Fibroblast of skin of right quadriceps (primary cell): ENCODE data around the gene GHITM.
"Not testable (repeated sequence)": the region's sequence is repeated elsewhere in the genome, so short reads cannot be mapped to it uniquely, and the experiment has no call there.

Source experiments
- DNase-seq: peaks from one replicate; pipeline ENCODE4 v3.0.0-alpha.2; 2013

GHITM gene

DNA sequence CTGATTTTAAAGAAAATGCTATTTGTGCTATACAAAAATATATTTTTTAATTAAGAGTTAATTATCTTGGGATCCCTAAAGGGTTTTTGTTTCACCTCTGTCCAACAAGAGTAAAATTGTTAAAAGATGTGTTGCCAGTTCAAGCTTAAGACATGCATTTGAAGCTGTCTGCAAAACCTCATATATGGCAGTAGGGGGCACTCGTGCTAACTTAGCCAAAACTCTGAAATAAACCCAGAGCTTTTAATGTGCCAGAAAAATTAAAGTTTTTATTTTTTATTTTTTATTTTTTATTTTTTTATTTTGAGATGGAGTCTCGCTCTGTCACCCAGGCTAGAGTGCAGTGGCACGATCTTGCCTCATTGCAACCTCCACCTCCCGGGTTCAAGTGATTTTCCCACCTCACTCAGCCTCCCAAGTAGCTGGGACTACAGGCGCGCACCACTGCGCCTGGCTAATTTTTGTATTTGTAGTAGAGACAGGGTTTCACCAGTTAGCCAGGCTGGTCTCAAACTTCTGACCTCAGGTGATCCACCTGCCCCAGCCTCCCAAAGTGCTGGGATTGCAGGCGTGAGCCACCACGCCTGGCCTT is 8.8 kb downstream of the GHITM start:
- peak; percentile 24 for DNase-seq

DNA sequence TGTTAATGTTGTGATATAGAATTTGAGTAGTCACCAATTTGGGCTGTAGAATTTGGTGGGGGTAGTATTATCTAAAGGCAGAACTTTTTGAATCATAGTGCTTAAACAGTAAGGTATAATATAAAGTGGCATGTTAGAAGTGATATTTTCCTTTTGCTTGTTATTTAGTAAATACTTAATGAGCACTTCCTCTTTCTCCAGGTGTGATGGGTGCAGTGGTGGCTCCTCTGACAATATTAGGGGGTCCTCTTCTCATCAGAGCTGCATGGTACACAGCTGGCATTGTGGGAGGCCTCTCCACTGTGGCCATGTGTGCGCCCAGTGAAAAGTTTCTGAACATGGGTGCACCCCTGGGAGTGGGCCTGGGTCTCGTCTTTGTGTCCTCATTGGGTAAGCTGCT is 10.5 kb downstream of the GHITM start:
- DNase-seq, result no peak

DNA sequence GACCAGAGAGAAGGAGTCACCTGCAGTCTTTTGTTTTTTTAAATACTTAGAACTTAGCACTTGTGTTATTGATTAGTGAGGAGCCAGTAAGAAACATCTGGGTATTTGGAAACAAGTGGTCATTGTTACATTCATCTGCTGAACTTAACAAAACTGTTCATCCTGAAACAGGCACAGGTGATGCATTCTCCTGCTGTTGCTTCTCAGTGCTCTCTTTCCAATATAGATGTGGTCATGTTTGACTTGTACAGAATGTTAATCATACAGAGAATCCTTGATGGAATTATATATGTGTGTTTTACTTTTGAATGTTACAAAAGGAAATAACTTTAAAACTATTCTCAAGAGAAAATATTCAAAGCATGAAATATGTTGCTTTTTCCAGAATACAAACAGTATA is 13.5 kb downstream of the GHITM start:
- DNase-seq, result no peak

DNA sequence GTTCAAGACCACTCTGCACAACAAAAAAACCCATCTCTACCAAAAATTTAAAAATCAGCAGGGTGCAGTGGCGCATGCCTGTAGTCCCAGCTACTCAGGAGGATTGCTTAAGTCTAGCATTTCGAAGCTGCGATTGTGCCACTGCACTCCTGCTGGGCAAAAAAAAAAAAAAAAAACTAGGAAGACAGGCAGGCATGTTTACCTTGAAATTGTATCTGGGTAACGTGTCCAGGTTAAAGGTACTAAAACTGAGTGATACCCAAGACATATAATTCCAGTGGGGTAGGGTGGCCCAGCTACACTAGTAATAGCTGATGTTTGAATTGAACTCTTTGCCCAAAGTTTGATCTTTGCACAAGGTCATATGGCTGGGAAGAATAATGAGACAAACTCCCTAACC is 16.2 kb downstream of the GHITM start:
- DNase-seq, result no peak

DNA sequence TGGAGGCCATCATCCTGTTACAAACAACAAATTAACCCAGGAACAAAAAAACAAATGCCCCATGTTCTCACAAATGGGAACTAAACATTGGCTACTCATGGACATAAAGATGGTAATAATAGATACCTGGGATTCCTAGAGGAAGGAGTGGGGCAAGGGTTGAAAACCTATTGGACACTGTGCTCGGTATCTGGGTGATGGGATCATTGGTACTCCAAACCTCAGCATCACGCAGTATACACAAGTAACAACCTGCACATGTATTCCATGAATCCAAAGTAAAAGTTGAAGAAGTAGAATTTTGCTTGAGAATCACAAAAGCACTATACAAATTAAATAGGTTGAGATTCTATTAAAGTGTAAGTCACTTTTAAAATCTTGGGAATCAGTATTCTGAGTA is 16.7 kb downstream of the GHITM start:
- no peak for DNase-seq

DNA sequence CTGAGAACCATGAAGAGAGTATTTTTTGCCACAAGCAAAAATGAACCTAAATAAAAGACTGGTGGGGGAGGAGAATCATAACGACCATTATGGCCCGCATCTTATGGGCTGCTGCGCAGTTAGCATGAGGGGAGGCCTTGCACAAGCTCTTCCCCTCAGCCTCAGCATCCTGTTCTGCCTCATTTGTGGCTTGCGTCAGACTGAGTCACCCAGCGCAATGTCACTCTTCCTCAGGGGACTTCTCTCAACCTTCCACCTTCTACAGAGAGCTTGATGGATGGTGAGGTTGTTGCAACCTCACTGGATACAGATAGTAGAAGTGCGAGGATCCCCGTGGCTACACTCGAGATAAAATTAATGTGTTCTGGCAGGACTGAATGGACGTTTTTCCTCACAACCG is 17.5 kb downstream of the GHITM start:
- DNase-seq, result no peak

DNA sequence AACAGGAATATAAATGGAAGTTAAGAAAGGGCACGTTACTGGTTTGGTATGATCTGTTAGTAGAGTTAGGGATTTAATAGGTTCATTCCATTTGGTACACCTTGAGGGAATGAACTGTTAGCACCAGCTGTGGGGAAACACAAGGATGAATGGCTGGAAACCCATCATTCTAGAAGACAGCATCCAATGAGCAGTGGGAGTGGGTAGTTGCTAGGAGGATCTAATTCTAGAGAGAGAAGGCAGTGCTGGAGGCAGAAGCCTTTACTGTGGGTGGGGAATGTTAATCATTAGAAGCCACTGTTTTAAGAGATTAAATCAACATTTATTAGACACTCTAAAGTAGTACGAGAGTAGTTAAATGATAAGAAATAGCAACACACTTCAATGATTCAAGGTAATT is 18.8 kb downstream of the GHITM start:
- DNase-seq, result no peak

DNA sequence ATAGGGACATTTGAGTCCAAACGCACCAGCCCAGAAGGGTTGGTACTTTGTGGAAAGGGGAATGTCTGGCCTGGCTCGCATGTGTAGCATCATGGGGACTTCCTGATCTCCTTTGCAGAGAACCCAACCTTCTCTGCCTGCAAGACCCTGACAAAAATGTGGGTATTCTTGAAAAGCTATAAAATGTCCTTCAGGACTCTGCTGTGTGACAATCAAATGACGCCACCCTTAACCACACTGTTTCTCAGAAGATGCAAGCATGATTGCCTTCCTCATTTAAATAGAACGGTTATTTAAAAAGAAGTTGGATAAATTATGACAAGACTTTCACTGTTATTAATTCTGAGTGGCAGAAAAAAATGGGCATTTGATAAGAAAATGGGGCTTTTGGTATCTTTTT is 19.2 kb downstream of the GHITM start:
- DNase-seq, result no peak

DNA sequence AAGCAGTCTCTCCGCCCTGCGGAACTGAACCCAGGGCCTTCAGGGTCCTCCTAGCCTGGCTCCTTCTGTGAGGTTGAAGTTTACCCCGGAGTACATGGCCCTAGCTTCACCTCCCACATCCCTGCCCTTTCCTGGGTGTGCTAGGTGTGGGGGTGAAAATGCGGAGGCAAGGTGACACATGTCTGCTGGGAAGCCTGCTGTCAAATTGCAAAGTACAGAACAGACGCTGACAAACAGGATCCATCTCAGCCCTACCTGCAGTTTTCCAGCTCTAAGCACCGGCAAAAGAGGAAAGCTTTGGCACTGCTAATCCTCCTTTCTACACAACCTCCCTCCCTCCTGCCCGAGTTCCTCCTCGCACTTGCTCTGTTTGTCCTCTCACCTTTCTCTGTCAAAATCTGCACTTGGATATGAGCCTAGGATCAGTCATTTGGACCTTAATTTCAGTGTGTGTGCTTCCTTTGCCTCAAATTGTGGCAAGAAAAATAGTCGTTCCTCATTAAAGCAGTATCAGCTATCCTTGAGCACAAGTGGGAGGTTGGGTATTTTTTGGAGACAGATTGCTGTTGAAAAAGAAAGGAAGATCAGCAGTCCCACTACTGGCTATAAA is 19.9 kb downstream of the GHITM start:
- no peak for DNase-seq

DNA sequence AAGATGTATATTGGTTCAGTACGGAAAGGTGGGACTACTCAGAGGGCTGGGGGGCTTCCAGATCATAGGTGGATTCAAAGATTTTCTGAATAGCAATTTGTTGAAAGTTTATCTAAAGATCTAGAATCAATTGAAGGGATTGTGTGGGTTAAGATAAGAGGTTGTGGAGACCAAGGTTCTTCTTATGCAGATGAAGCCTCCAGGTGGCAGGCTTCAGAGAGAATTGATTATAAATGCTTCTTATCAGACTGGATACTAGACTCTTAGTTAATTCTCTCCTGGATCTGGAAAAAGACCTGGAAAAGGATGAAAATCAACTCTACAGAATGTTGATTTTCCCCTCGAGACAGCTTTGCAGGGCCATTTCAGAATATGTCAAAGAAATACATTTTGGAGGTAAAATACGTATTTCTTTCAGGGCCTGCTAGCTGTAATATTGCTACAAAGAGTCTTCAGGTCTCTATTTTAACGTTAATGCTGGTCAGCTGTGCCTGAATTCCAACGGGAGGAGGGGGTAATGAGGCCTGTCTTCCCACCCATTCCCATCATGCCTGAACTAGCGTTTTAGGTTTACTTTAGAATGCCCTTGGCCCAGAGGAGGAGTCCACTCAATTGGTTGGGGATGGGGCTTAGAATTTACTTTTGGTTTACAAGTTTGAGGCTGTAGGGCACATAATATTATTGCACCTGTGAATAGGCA is 21.5 kb downstream of the GHITM start:
- DNase-seq, result no peak

DNA sequence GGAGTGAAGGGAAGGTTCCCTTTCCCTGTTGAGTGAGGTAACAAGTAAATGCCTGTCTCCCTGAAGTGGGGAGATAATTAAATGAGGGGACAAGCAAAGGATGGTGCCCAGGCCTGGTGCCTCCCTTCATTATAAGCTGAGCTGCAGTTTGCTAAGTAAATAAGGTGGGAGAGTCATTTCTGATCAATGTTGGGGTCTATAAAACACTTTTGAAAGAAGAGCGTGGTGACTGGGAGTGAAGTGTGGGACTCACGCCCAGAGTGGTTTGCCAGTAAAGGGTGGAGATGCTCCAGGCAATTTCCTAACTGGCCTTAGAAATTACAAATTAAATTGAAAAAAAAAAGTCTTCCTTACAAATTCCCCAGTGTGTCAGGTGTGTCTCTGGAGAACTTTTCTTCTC is 24.7 kb downstream of the GHITM start:
- no peak for DNase-seq

DNA sequence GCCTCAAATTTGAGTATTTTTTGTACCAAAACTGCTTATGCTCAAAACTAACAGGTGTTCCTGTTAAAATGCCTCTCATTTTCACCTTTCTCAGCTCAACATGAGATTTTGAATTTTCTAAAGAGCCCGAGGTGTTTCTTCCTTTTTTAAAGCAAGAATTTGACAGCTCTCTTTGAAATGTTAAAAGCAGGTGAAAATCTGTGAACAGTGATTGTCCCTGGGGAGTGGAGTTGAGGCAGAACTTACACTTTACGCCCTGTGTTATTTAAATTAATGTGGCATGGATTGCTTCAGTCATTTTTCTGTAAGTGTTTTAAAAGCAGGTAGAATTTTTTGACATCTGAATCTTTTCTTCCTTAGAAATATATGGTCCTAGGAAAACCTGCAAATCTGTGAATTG is 25.1 kb downstream of the GHITM start:
- DNase-seq, result no peak

DNA sequence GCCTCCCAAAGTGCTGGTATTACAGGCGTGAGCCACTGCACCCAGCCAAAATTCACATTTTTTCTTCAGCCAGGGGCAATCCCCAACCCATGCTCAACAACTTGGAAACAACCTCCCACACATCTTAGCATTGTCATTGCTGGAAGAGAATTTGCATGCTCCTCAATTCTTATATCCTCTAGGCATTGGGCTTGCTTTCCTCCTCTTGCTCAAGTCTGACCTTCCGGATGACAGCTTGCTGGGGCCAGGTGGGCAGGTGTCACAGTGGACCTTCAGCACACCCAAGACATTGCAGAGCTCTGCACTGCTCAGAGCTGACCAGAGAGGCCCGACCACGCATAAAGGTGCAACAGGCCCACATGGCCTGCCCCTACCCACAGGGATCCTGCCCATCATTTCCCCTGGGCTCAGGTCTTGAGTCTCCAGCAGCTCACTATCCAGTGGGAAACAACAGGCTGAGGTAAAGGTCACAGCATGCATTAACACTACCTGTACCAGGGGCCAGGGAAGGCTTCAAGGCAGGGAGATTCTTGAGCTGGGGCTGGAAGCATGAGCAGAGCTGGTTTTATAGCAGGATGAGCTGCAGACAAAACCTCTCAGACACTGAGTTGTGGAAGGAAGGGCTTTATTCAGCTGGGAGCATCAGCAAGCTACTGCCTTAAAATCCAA is 27.4 kb downstream of the GHITM start:
- no peak for DNase-seq

DNA sequence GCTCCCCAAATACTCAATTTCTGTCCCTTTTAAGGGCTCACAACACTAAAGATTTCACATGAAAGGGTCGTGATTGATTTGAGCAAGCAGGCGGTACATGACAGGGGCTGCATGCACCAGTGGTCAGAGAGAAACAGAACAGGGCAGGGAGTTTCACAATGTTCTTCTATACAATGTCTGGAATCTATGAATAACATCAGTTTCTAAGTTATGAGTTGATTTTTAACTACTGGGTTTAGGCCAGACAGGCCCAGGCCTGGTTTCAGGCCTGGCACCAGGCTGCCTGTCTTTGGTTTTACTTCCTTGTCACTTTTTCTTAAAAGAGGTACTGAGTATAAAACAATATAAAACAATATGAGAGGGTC is 28.0 kb downstream of the GHITM start:
- DNase-seq, result not testable (repeated sequence)

DNA sequence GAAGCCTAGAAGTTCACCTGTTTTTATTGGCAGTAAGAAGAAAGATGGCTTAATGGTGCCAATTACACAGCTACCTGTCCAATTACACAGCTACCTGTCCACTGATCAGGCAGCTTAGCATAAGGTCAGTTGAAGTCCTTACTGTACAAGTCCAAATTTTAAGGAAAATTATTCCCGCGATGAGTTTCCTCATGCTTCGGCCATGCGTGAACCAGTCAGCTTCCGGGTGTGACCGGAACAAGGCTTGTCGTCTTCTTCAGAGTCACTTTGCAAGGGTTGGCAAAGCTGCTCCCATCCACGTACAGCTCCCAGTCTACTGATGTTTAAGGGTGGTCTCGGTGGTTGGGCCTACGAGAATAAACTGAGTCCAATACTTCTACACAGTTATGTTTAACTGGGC is 29.1 kb downstream of the GHITM start:
- DNase-seq, result not testable (repeated sequence)

DNA sequence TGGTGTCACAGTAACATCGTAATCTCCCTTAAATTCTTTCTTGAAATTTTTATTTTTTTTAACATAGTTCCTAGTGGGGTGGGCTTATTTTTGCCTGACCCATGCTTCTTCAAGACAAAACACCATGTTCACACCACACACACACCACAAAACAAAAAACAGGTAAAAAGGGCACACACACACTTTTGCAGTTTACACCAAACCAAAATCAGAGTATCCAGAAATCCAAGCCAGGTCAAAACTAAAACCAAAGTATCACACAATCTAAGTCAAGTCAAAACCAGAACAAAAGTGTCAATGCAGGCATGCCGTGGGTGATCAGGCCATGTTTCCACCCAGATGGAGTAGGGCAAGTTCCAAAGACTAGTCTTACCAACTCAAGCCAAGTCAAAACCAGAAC is 31.9 kb downstream of the GHITM start:
- DNase-seq, result not testable (repeated sequence)

DNA sequence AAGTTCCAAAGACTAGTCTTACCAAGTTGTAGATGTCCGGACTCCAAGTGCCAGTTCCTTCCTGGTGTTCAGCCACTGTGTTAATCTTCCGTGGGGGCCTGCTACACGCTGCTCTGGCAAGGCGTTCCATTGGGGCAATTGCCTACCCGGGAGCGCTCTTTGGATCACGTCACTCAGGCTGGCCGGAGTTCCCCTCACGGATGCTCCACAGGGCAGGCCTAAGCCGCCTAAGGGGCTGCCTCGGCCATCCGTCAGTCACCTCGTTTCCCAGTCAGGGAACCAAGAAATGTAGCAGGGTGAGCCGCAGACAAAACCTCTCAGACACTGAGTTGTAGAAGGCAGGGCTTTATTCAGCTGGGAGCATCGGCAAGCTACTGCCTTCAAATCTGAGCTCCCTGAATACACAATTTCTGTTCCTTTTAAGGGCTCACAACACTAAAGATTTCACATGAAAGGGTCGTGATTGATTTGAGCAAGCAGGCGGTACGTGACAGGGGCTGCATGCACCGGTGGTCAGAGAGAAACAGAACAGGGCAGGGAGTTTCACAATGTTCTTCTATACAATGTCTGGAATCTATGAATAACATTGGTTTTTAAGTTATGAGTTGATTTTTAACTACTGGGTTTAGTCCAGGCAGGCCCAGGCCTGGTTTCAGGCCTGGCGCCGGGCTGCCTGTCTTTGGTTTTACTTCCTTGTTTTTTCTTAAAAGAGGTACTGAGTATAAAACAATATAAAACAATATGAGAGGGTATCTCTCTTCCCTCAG is 32.6 kb downstream of the GHITM start:
- DNase-seq, result not testable (repeated sequence)

DNA sequence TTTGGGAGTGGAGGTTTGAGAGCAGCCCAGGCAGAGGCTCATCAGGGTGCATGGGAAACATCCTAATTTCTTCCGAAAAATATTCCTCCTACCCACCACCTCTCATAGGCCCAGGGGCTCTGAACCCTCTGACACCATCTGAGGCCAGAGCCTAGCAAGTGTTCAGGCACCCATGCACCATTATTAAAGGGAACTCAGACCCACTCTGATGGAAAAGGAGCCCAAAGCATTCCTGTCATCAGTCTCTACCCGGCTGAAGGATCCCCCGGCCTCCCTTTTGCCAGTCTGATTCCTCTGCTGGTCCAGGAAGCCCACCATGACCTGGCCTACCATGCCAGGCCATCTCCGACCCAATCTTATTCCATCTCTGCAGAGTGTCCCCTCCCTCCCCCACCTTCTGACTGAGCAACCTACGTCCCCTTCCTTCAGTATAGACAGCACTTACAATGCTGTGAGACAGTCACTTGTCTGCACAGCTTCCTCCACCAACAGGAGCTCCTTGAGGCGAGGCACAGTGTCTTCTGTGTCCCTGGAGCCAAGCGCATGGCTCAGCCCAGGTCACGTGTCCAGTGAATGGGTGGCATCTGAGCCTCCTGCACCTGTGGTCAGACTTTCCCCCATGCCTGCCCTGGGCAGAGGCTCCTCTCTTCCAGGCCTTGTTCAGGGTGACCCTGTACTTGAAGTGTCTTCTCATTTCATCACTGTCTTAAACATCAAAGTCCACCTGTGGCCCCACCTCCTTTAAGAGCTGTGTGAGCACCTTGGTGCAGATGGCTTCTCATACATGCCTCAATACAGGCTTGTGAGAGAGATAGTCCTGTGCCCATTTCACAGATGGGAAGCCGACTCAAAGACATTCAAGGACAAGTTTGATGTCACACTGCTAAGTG is 33.4 kb downstream of the GHITM start:
- DNase-seq, result no peak

DNA sequence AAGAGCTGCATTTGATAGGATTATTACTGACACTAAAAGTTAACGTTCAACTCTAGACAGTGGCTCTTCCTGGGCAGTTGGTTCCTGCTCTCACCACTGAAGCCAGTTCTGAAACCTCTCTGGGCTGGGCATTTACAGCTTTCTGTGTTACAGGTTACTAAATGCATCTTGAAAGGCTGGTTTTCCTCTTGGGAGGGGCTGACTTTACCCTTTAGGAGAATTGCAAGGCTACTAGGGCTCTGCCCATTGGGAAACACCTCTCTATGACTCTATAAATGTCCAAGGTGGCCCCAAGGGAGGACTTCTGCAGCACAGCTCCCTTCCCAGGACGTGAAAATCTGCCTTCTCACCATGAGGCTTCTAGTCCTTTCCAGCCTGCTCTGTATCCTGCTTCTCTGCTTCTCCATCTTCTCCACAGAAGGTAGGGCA is 34.2 kb downstream of the GHITM start, which contains the start of gene GPR15LG:
TSS of gene GPR15LG (plus strand) at position 301 of the 429 bp plus-strand sequence. CDS start at position 352, 51 bp downstream.
- no peak for DNase-seq

DNA sequence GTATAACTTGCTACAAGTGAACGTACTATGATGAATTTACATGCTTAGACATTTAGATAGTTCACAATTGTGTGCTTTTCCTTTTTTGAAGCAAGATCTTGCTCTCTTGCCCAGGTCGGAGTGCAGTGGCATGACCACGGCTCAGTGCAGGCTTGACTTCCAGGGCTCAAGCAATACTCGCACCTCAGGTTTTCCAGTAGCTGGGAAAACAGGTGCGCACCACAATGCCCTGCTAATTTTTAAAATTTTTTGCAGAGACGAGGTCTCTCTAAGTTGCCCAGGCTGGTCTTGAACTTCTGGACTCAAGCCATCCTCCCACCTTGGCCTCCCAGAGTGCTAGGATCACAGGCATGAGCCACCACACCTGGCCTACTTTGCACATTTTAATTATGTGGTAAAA is 36.1 kb downstream of the GHITM start:
- DNase-seq, result no peak

DNA sequence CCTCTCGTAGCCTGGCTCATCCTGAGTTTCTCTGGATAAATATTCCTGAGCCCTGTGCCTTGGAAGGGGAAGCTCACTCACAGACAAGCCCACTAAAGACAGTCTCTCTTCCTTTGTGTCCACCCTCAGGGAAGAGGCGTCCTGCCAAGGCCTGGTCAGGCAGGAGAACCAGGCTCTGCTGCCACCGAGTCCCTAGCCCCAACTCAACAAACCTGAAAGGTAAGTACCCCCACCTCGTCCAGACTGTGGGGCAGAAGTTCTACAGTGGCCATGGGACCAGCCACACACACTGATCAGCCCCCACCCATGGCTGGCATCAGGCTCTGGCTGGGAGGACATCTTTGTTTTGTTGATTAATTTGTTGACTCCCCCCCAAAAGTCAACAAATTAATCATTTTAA is 37.0 kb downstream of the GHITM start:
- no peak for DNase-seq

DNA sequence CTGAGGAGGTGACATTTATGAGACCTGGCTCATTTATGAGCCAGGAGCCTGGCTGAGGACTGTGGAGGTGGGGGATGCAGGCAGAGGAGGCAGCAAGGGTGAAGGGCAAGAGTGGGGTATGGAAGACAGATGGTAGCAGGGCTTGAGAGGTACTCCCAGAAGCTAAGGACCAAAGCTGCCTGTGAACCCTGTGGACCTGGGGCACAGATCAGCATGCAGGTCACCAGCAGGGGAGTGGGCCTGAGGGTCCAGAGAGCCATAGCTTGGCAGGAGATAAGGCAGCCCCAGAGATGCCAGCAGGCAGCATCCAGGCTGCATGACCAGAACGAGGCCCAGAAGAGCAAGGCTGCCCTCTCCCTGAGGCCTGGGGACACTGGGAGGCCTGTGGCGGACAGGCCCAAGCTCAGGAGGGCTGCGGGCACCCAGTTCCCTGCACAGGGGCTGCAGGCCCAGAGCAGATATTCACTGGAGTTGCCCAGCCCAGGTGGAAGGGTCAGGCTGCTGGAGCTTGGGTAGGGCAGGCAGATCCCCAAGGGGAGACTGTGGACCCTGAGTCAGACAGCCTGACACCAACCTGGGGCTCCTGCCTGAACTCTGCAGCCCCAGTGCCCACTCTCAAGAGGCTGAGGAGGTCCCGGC is 37.6 kb downstream of the GHITM start:
- no peak for DNase-seq
